Smooth muscle cell of the umbilical artery (primary cell): Measurements from ENCODE around the gene STAM2. TPM values are rescaled to one million over a fixed set of nuclear protein-coding genes. Genes with fewer than 3 reads are reported as not detected.

ENCODE experiments used
- total RNA-seq: library from RNA; depleted of rRNA; stranded (reverse); fragments of >200 nt; gene quantifications from 2 replicates; pipeline ENCODE4 v1.2.3, GENCODE V29; 2014

STAM2 gene
- 62.4 and 65.1 TPM in 2 replicates for total RNA-seq

DNA sequence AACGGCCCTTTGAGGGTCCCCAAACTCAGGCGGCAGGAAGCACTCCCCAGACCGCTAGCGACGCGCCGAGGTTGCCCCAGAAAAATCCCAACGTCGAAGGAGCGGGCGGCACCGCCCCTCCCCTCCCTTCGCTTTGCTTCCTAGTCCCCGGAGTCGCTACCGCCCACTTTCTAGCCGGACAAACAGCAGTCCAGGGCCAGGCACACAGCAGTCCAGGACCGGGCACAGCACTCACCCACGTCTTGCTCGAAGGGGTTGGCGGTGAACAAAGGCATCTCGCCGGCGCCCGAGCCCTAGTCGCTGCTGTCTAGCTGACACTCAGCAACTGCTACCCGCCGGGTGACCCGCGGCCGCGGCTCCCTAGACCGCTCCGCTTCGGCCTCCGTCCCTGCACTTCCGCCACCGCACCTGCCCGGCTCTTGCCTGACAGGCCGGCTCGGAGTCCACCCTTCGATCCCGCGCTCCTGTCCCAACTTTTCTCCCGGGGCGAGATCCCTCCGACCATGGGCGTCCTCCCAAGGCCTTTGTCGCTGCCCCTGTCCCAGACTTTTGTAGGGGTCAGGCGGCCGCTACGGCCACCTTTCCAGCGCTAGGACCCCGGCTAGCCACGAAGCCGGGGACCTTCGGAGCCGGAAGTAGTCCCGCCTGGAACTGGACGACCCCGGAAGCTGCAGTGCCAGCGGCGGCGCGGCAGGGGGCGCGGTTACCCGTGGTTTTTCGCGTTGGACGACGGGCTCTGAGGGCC is at the start of gene STAM2:
TSS of gene STAM2 (minus strand) at position 396 of the 745 bp plus-strand sequence. CDS start at position 275, 121 bp downstream.

DNA sequence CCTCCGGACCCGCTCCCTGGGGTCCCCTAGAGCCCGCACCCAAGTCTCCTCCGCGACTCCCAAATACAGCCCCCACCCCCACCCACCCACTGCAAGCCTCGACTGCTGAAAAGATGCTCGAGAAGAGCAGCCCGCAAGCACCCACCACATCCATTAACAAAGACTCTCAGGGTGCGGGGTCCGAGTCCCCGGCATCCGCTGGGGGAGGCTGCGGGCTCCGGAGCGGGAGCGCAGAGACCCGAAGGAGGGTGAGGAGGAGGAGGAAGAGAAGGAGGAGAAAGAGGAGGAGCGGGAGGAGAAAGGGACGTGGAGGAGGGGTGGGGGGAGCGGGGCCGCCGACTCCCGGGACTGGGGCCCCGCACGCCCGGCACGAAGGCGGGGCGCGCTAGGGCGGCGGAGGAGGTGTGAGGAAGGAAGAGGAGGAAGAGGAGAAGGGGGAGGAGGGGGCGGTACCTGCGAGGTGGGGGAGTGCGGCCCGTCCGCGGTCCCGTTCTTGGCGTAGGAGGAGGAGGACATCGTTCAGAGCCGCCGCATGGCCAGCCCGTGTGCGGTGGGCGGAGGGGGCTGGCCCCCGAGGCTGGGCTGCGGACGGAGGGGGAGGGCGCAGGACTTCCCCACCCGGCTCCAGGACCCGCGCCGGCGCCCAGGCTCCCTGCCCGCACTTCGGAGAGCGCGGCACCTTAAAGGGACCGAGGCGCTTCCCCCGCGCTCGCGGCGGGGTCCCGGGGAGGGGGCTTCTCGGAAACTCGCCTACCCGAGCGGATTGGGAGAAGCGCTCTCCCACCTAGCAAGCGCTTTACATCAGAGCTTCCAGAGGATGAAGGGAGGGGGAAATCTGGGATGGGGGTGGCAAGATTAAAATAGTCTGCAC is 76.8 kb downstream of the STAM2 start, which contains the start of gene CACNB4:
TSS of gene CACNB4 (minus strand) at position 549 of the 871 bp plus-strand sequence.

Other genes with a start within 250 kb of the STAM2 start
- 0.55 and 1.2 TPM in 2 replicates for gene CACNB4, start 76.7 kb downstream of the STAM2 start, total RNA-seq
- 20.5 and 37.2 TPM in 2 replicates for gene FMNL2, start 159.4 kb upstream of the STAM2 start, total RNA-seq